Measurements from ENCODE around the gene FKBP9.
"Not testable (repeated sequence)": the region's sequence is repeated elsewhere in the genome, so short reads cannot be mapped to it uniquely, and the experiment has no call there.

The FKBP9 gene

DNA sequence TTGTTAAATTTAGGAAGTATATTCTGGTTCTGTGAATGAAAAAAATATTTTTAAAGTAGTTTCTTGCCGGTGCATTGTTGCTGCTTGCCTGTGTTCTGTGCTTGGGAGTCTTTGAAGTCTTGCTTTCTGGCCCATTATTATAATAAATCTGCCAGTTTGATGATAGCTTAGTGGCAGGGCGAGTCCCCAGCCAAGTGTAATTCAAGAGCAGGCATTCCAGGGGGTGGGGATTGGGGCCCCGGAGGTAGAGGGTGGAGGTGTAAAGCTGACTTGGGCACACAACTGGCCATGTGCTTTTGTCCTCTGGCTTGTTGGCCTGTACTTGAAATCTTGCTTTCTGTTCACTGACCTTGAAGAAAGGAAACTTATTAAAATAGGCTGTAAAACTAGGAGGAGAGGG, 14.7 kb downstream of the FKBP9 start:
- DNase-seq (ENCODE audit: low read depth, low spot score); H3K4me3 ChIP-seq; H3K27ac ChIP-seq: not testable (repeated sequence)

GRCh38 chr7:32977159-32977558, 19.9 kb downstream of the FKBP9 start:
- H3K36me3 ChIP-seq (ENCODE audit: insufficient read depth, low read length); H3K9me3 ChIP-seq (ENCODE audit: low read depth, low read length); H3K27ac ChIP-seq; H3K4me3 ChIP-seq; DNase-seq (ENCODE audit: low read depth, low spot score); H3K9ac ChIP-seq (ENCODE audit: insufficient read length): not testable (repeated sequence)

More for the DNA sequence above, 14.7 kb downstream of the FKBP9 start:
- not testable (repeated sequence) for H3K9ac ChIP-seq (ENCODE audit: insufficient read length); H3K36me3 ChIP-seq (ENCODE audit: insufficient read depth, low read length); H3K9me3 ChIP-seq (ENCODE audit: low read depth, low read length)

GRCh38 chr7:32979246-32979645, 22.0 kb downstream of the FKBP9 start:
- not testable (repeated sequence) for DNase-seq (ENCODE audit: low read depth, low spot score); H3K27ac ChIP-seq; H3K9ac ChIP-seq (ENCODE audit: insufficient read length); H3K36me3 ChIP-seq (ENCODE audit: insufficient read depth, low read length); H3K9me3 ChIP-seq (ENCODE audit: low read depth, low read length); H3K4me3 ChIP-seq

DNA sequence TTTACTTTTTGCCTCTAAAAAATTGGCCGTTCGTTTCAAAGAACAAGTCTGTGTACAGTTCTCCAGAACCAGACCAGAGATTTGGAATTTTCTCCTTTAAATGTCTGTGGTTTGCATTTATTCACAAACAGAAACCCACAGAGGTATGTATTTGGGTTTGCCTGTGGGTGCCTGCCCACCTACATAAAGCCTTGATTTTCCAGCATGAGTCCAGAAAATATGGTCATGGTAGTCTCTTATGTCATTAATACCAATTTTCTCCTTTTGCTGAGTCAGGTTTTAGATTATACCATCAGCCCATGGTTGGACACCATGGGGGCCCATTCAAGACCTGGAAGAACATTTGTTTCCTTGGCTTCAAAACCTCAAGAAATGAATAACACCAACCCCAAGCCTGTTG, 22.7 kb downstream of the FKBP9 start:
- not testable (repeated sequence) for H3K27ac ChIP-seq; H3K9me3 ChIP-seq (ENCODE audit: low read depth, low read length); H3K36me3 ChIP-seq (ENCODE audit: insufficient read depth, low read length); H3K9ac ChIP-seq (ENCODE audit: insufficient read length); DNase-seq (ENCODE audit: low read depth, low spot score); H3K4me3 ChIP-seq

DNA sequence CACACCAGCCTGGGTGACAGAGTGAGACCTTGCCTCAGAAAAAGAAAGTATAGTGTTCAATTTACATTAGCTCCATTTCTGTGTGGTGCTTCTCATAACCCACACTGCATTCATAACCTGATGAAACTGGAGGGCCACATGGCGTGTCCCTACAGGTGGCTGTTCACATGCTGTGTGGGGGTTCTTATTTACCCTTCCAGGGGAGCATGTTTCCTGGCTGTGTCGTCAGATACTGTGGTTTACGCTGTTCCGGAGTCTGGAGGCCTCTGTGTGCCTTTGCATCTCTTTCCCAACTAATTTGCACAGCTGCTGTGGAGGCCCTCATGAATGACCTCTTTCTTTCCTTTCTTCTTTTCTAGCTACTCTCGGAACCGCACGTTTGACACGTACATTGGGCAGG, 30.9 kb downstream of the FKBP9 start:
- not testable (repeated sequence) for H3K36me3 ChIP-seq (ENCODE audit: insufficient read depth, low read length); H3K9me3 ChIP-seq (ENCODE audit: low read depth, low read length); H3K27ac ChIP-seq; DNase-seq (ENCODE audit: low read depth, low spot score); H3K4me3 ChIP-seq; H3K9ac ChIP-seq (ENCODE audit: insufficient read length)

DNA sequence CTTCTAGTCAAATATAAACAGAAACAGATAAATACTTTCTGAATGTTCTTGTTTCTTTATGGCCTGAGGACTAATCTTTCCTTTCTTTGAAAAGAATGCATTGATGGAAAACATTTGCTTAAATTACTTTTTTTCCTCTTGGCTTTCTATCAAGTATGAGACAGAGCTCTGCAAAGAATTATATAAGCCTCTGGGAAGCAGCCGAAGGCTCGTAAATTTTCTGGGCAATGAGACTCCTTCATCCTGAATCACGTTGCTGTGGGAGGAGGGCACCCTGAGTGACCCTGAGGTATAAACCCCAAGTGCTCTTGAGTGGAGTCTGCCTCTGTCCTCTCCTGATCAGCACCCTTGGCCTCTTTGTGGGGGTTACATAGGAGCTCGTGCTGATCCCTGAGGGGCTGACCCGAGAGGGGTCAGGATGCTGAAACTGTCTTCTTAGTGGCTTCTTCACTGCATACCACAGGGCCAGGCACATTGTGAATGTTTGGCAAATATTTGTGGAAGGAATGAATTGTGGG, 33.9 kb downstream of the FKBP9 start:
- Histone ChIP-seq H3K4me3 (0 out of 2 replicates have a peak overlapping the region, but pooled peaks have one; percentile 22), H3K27ac (peak overlapping the region; percentile 79; the same call in 1 of the 2 replicates)
- DNase-seq (ENCODE audit: low read depth, low spot score); H3K9ac ChIP-seq (ENCODE audit: insufficient read length); H3K9me3 ChIP-seq (ENCODE audit: low read depth, low read length); H3K36me3 ChIP-seq (ENCODE audit: insufficient read depth, low read length): not testable (repeated sequence)

- not testable (repeated sequence) for H3K27ac ChIP-seq; H3K9ac ChIP-seq (ENCODE audit: insufficient read length); H3K9me3 ChIP-seq (ENCODE audit: low read depth, low read length); H3K4me3 ChIP-seq; H3K36me3 ChIP-seq (ENCODE audit: insufficient read depth, low read length); DNase-seq (ENCODE audit: low read depth, low spot score)
Measured at GRCh38 chr7:32991975-32992700, 34.9 kb downstream of the FKBP9 start.

DNA sequence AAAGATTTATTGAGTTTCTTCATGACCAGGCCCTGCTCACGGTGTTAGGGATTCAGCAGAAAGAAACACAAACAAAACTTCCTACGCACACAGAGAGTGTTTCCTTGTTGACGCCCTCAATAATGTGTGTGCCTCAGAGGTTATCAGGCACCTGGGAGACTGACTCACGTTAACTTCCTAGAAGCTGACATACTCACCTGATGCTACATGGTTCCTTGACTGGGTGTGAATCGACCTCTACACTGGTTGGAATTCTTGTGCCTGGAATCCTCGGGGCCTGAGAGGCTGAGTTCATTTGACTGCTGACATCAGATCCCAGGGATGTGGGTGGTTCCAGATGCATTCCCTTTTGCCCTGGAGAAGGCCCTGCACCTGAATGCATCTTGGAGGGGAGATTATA, 35.5 kb downstream of the FKBP9 start:
- not testable (repeated sequence) for H3K9me3 ChIP-seq (ENCODE audit: low read depth, low read length); H3K9ac ChIP-seq (ENCODE audit: insufficient read length); H3K36me3 ChIP-seq (ENCODE audit: insufficient read depth, low read length); H3K27ac ChIP-seq; H3K4me3 ChIP-seq; DNase-seq (ENCODE audit: low read depth, low spot score)

GRCh38 chr7:32997956-32998355, 40.7 kb downstream of the FKBP9 start:
- H3K9me3 ChIP-seq (ENCODE audit: low read depth, low read length); DNase-seq (ENCODE audit: low read depth, low spot score); H3K4me3 ChIP-seq; H3K36me3 ChIP-seq (ENCODE audit: insufficient read depth, low read length); H3K9ac ChIP-seq (ENCODE audit: insufficient read length): not testable (repeated sequence)
- peak overlapping the region; percentile 48 for H3K27ac ChIP-seq

DNA sequence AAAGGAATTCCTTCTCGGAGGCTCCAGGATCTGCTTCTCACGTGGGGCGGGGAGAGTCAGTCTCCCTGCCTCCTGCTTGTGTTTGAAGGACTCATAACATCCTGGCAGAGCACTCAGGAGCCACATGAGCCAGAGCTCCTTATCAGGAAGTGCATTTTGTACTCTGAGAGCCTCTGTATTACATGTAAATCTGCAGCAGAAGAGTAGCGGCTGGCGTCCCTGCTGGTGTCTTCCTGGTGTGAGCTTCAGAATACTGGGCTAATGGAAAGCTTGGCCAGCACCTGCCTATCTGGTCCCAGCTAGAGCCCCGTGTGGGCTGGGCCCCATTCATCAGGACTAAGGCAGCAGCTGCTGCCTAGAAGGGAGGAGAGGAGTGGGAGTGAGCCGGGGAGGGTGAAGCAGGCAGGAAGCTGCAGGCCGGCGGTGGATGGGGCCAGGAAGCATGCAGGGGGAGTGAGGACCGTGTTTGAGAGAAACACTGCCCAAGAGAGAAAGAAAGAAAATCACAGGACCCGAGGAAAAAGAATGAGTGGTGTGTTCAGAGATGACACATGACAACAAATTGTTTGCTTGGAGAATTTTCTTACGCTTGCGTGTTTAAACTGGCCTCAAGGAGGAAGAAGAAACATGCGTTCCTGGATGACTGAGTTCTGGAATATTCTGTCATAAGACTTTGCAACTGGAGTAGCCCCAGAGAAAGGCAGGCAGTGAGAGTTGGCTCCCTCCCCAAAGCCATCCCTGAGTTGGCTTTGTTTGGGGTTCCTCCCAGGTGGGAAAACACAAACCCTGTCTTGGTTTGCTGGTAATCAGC, 41.3 kb downstream of the FKBP9 start:
- not testable (repeated sequence) for H3K4me3 ChIP-seq; H3K36me3 ChIP-seq (ENCODE audit: insufficient read depth, low read length); DNase-seq (ENCODE audit: low read depth, low spot score); H3K9me3 ChIP-seq (ENCODE audit: low read depth, low read length); H3K9ac ChIP-seq (ENCODE audit: insufficient read length)
- H3K27ac ChIP-seq: peak overlapping the region; percentile 68

DNA sequence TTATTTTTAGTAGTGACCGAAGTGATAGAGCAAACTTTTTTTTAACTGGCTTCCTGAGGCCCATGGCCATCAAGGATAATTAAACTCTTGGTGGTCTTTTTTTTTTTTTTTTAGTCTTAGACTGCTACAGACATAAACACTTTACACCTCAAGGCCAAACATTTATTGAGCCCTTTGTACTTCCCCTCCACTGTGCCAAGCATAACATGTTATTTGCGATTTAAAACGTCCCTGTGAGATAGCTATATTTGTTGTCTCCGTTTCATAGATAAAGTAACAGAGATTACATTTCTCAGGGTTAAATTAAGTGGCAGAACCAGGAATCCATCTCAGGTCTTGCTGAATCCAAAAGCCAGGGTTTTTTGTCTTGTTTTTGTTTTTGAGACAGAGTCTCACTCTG, 42.1 kb downstream of the FKBP9 start:
- DNase-seq (ENCODE audit: low read depth, low spot score); H3K9ac ChIP-seq (ENCODE audit: insufficient read length); H3K4me3 ChIP-seq; H3K36me3 ChIP-seq (ENCODE audit: insufficient read depth, low read length); H3K27ac ChIP-seq; H3K9me3 ChIP-seq (ENCODE audit: low read depth, low read length): not testable (repeated sequence)

GRCh38 chr7:33003111-33003510, 45.9 kb downstream of the FKBP9 start:
- not testable (repeated sequence) for H3K27ac ChIP-seq; H3K9me3 ChIP-seq (ENCODE audit: low read depth, low read length); H3K36me3 ChIP-seq (ENCODE audit: insufficient read depth, low read length); H3K4me3 ChIP-seq; H3K9ac ChIP-seq (ENCODE audit: insufficient read length); DNase-seq (ENCODE audit: low read depth, low spot score)

- H3K9ac ChIP-seq (ENCODE audit: insufficient read length): not testable (repeated sequence)
Measured at GRCh38 chr7:33004104-33004616, 46.9 kb downstream of the FKBP9 start.

GRCh38 chr7:33005193-33005592, 48.0 kb downstream of the FKBP9 start:
- H3K27ac ChIP-seq; H3K36me3 ChIP-seq (ENCODE audit: insufficient read depth, low read length); DNase-seq (ENCODE audit: low read depth, low spot score); H3K4me3 ChIP-seq; H3K9ac ChIP-seq (ENCODE audit: insufficient read length); H3K9me3 ChIP-seq (ENCODE audit: low read depth, low read length): not testable (repeated sequence)

More at GRCh38 chr7:33004104-33004616, 46.9 kb downstream of the FKBP9 start:
- H3K36me3 ChIP-seq (ENCODE audit: insufficient read depth, low read length); H3K4me3 ChIP-seq; H3K27ac ChIP-seq; DNase-seq (ENCODE audit: low read depth, low spot score); H3K9me3 ChIP-seq (ENCODE audit: low read depth, low read length): not testable (repeated sequence)
